WTC11 (cell line): ENCODE data around the gene RFC3. TPM values are rescaled to one million over a fixed set of nuclear protein-coding genes. Genes with fewer than 3 reads are reported as not detected.

ENCODE experiments used
- ATAC-seq: fragments of 200-7000 bp; cut with Tn5 transposase; 2 replicates; pipeline ENCODE4 v1.10.0; 2021; ENCODE audit warnings: mild to moderate bottlenecking, moderate library complexity
- CTCF ChIA-PET: fragments of 300-600 bp; sonication (Branson Sonifier 250); formaldehyde crosslinking; loops from one replicate; lab custom pipeline; 2021; ENCODE audit warnings: antibody characterized with exemption; lab: Charles Lee
- POLR2A ChIA-PET: fragments of 350-600 bp; sonication (Branson Sonifier 250); formaldehyde crosslinking; loops from one replicate; lab custom pipeline; 2021; ENCODE audit warnings: antibody characterized with exemption; lab: Charles Lee
- DNase-seq: peaks from one replicate; pipeline ENCODE4 v3.0.0; 2021; ENCODE audit warnings: low spot score
- H3K27ac Mint-ChIP-seq: 2 replicates; pipeline ENCODE4 v1.8.0; 2021; ENCODE audit warnings: mixed read lengths
- H3K27me3 Mint-ChIP-seq: 2 replicates; pipeline ENCODE4 v1.8.0; 2021; ENCODE audit warnings: low read depth, mild to moderate bottlenecking, moderate library complexity, mixed read lengths
- H3K36me3 Mint-ChIP-seq: 2 replicates; pipeline ENCODE4 v1.8.0; 2021; ENCODE audit warnings: mixed read lengths
- H3K4me1 Mint-ChIP-seq: 2 replicates; pipeline ENCODE4 v1.8.0; 2022; ENCODE audit warnings: mixed read lengths
- H3K4me3 Mint-ChIP-seq: 2 replicates; pipeline ENCODE4 v1.8.0; 2021; ENCODE audit warnings: mild to moderate bottlenecking, moderate library complexity, mixed read lengths
- H3K9me3 Mint-ChIP-seq: 2 replicates; pipeline ENCODE4 v1.8.0; 2021; ENCODE audit warnings: mixed read lengths
- ATF1 ChIP-seq: sonication (generic); formaldehyde crosslinking; IDR thresholded peaks from 2 replicates; pipeline ENCODE4 v1.8.1; 2023; ENCODE audit warnings: mild to moderate bottlenecking, moderate library complexity, missing genetic modification reagents
- ATF3 ChIP-seq: sonication (generic); formaldehyde crosslinking; conservative IDR thresholded peaks from 2 replicates; pipeline ENCODE4 v1.8.1; 2022; ENCODE audit warnings: mild to moderate bottlenecking, missing genetic modification reagents
- E2F5 ChIP-seq: sonication (generic); formaldehyde crosslinking; IDR thresholded peaks from 2 replicates; pipeline ENCODE4 v1.8.1; 2022; ENCODE audit warnings: mild to moderate bottlenecking, moderate library complexity, missing genetic modification reagents
- ELF4 ChIP-seq: sonication (generic); formaldehyde crosslinking; IDR thresholded peaks from 2 replicates; pipeline ENCODE4 v1.8.1; 2022; ENCODE audit warnings: low read depth, mild to moderate bottlenecking, moderate library complexity, missing genetic modification reagents
- ESRRA ChIP-seq: sonication (generic); formaldehyde crosslinking; IDR thresholded peaks from 2 replicates; pipeline ENCODE4 v1.8.1; 2022; ENCODE audit warnings: mild to moderate bottlenecking, missing genetic modification reagents, borderline replicate concordance
- ETV6 ChIP-seq: sonication (generic); formaldehyde crosslinking; IDR thresholded peaks from 2 replicates; pipeline ENCODE4 v1.8.1; 2022; ENCODE audit warnings: mild to moderate bottlenecking, missing genetic modification reagents
- KAT7 ChIP-seq: sonication (generic); formaldehyde crosslinking; IDR thresholded peaks from 2 replicates; pipeline ENCODE4 v1.8.1; 2023; ENCODE audit warnings: missing genetic modification reagents, mild to moderate bottlenecking, borderline replicate concordance
- MXD4 ChIP-seq: fragments of 250-450 bp; sonication (Bioruptor Pico); IDR thresholded peaks from 2 replicates; pipeline ENCODE4 v1.8.0; 2021; ENCODE audit warnings: mild to moderate bottlenecking, moderate library complexity, borderline replicate concordance
- NR2C2 ChIP-seq: sonication (generic); formaldehyde crosslinking; IDR thresholded peaks from 2 replicates; pipeline ENCODE4 v1.8.0; 2022; ENCODE audit warnings: mild to moderate bottlenecking, missing genetic modification reagents
- ZMAT4 ChIP-seq: fragments of 250-450 bp; sonication (Bioruptor Pico); IDR thresholded peaks from 2 replicates; pipeline ENCODE4 v1.9.0; 2021; ENCODE audit warnings: mild to moderate bottlenecking
- ZNF138 ChIP-seq: sonication (generic); formaldehyde crosslinking; conservative IDR thresholded peaks from 2 replicates; pipeline ENCODE4 v1.8.1; 2022; ENCODE audit warnings: mild to moderate bottlenecking, moderate library complexity, missing genetic modification reagents
- ZNF232 ChIP-seq: sonication (generic); formaldehyde crosslinking; IDR thresholded peaks from 2 replicates; pipeline ENCODE4 v1.8.0; 2022; ENCODE audit warnings: mild to moderate bottlenecking, missing genetic modification reagents
- ZNF512 ChIP-seq: sonication (generic); formaldehyde crosslinking; IDR thresholded peaks from 2 replicates; pipeline ENCODE4 v1.8.1; 2022; ENCODE audit warnings: missing genetic modification reagents, borderline replicate concordance
- ZNF532 ChIP-seq: fragments of 250-450 bp; sonication (Bioruptor Pico); IDR thresholded peaks from 2 replicates; pipeline ENCODE4 v1.9.0; 2021; ENCODE audit warnings: mild to moderate bottlenecking, borderline replicate concordance
- total RNA-seq: library from RNA; stranded (reverse); gene quantifications from 3 replicates; pipeline ENCODE4 v1.2.3, GENCODE V29; 2021
- TF ChIP-seq, protein P1 (sequence below): sonication (generic); formaldehyde crosslinking; IDR thresholded peaks from 2 replicates; pipeline ENCODE4 v1.8.0; 2022; ENCODE audit warnings: mild to moderate bottlenecking, missing genetic modification reagents
- TF ChIP-seq, protein P2 (sequence below): fragments of 250-450 bp; sonication (Bioruptor Pico); conservative IDR thresholded peaks from 2 replicates; pipeline ENCODE4 v1.9.0; 2021; ENCODE audit warnings: mild to moderate bottlenecking
- TF ChIP-seq, protein P3 (sequence below): sonication (generic); formaldehyde crosslinking; IDR thresholded peaks from 2 replicates; pipeline ENCODE4 v1.8.0; 2023; ENCODE audit warnings: missing genetic modification reagents
- TF ChIP-seq, protein P4 (sequence below): sonication (generic); formaldehyde crosslinking; IDR thresholded peaks from 2 replicates; pipeline ENCODE4 v1.8.0; 2022; ENCODE audit warnings: mild to moderate bottlenecking, missing genetic modification reagents

The RFC3 gene
- total RNA-seq, 1 experiment from 2014 or later, result 37.0 TPM

- ChIA-PET CTCF (no interaction called here), POLR2A (no interaction called here)
- DNase-seq (no peak), ATAC-seq (no peak)
- no peaks in the 10 kb centered on the region for H3K36me3 Mint-ChIP-seq
- no peaks in the 10 kb centered on the region for H3K27me3 Mint-ChIP-seq
- no peak overlapping the region for H3K27ac Mint-ChIP-seq
- no peak overlapping the region for H3K4me3 Mint-ChIP-seq
- no peaks in the 10 kb centered on the region for H3K4me1 Mint-ChIP-seq
- no peaks in the 10 kb centered on the region for H3K9me3 Mint-ChIP-seq
- TF ChIP-seq NR2C2 (CRISPR knock-in tag) (no peak), ZNF138 (no peak), E2F5 (no peak), ELF4 (no peak), ATF3 (CRISPR knock-in tag) (no peak), KAT7 (CRISPR knock-in tag) (no peak), ZMAT4 (CRISPR knock-in tag) (no peak), ZNF512 (no peak), MXD4 (no peak), ZNF532 (CRISPR knock-in tag) (no peak), ETV6 (CRISPR knock-in tag) (no peak), ATF1 (CRISPR knock-in tag) (no peak), ESRRA (CRISPR knock-in tag) (no peak), ZNF232 (CRISPR knock-in tag) (no peak)
- TF ChIP-seq, protein P1, sequence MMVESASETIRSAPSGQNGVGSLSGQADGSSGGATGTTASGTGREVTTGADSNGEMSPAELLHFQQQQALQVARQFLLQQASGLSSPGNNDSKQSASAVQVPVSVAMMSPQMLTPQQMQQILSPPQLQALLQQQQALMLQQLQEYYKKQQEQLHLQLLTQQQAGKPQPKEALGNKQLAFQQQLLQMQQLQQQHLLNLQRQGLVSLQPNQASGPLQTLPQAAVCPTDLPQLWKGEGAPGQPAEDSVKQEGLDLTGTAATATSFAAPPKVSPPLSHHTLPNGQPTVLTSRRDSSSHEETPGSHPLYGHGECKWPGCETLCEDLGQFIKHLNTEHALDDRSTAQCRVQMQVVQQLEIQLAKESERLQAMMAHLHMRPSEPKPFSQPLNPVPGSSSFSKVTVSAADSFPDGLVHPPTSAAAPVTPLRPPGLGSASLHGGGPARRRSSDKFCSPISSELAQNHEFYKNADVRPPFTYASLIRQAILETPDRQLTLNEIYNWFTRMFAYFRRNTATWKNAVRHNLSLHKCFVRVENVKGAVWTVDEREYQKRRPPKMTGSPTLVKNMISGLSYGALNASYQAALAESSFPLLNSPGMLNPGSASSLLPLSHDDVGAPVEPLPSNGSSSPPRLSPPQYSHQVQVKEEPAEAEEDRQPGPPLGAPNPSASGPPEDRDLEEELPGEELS (CRISPR knock-in tag), result no peak
- TF ChIP-seq, protein P2, sequence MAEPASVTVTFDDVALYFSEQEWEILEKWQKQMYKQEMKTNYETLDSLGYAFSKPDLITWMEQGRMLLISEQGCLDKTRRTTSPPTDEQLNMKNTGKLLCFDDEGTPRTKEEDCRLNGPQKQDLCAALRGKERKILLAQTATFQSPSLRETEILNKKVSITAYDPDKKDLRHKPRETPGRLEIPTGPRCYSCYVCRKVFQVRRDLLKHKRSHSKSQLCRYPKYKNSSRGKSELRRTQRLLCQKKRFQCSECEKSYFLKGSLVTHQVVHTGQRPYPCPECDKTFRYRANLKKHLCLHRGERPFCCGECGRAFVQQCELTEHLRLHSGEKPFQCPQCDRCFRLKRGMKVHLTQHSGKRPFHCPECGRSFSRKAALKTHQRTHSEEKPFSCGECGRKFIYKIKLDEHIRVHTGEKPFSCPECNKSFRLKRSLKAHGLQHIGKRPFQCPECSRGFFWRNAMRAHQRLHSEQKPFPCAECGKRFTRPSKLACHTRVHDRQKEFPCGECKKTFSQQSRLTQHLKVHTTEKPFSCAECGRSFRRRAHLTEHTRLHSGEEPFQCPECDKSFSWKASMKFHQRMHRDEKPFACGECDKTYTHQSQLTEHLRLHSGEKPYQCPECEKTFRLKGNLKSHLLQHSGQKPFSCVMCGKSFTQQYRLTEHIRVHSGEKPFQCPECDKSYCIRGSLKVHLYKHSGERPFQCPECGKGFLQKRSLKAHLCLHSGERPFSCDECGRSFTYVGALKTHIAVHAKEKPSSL (CRISPR knock-in tag), result no peak
- TF ChIP-seq, protein P3, sequence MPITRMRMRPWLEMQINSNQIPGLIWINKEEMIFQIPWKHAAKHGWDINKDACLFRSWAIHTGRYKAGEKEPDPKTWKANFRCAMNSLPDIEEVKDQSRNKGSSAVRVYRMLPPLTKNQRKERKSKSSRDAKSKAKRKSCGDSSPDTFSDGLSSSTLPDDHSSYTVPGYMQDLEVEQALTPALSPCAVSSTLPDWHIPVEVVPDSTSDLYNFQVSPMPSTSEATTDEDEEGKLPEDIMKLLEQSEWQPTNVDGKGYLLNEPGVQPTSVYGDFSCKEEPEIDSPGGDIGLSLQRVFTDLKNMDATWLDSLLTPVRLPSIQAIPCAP (CRISPR knock-in tag), result no peak
- TF ChIP-seq, protein P4, sequence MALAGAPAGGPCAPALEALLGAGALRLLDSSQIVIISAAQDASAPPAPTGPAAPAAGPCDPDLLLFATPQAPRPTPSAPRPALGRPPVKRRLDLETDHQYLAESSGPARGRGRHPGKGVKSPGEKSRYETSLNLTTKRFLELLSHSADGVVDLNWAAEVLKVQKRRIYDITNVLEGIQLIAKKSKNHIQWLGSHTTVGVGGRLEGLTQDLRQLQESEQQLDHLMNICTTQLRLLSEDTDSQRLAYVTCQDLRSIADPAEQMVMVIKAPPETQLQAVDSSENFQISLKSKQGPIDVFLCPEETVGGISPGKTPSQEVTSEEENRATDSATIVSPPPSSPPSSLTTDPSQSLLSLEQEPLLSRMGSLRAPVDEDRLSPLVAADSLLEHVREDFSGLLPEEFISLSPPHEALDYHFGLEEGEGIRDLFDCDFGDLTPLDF, result no peak
These were observed 42.6 kb downstream of the RFC3 start for GRCh38 chr13:33860526-33860925.
